AG04449 (cell line): ENCODE data around the gene HPGD.

Experiments used
- CTCF ChIA-PET: fragments of 350-600 bp; formaldehyde crosslinking; extraction: SDS; loops from one replicate; lab custom pipeline; 2021; ENCODE audit warnings: antibody characterized with exemption; lab: Yijun Ruan, JAX
- POLR2A ChIA-PET: fragments of 400-600, 350-600 bp; formaldehyde crosslinking; extraction: SDS; loops from one replicate; lab custom pipeline; 2020; ENCODE audit warnings: antibody characterized with exemption, inconsistent platforms; lab: Yijun Ruan, JAX
- DNase-seq: peaks from one replicate; pipeline ENCODE4 v3.0.0-alpha.2; 2010; ENCODE audit warnings: low read depth, low spot score
- H3K4me3 ChIP-seq: 2 replicates; pipeline ENCODE4 v1.5.1; 2011; ENCODE audit warnings: low read depth, mild to moderate bottlenecking, control low read depth, low read length
- TF ChIP-seq, protein P1 (sequence below): IDR thresholded peaks from one replicate; pipeline ENCODE4 v1.5.1; 2011; ENCODE audit warnings: mild to moderate bottlenecking, moderate library complexity, low read length, control low read depth, inconsistent platforms; ENCODE audit not compliant: insufficient read depth; ENCODE audit errors: missing control alignments

HPGD gene

DNA sequence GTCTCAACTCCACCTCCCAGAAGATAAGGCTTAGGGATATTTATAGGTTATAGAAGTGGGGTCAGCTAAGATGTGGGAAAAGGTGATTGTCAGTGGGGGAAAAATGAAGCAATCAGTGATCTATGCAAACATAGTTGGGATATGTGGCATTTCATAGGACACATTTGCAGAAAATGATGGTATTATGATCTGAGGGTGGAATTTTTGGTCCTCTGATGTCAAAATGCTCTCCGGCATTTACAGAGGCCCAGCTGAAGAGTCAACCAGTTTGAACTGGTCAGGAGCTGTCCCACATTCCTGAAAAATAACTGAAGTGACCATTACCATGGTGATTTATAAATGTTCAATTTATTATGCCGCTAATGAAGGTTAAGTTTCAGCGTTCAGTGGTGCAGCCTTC is 12.2 kb upstream of the HPGD start:
- CTCF ChIA-PET, result no interaction called here

DNA sequence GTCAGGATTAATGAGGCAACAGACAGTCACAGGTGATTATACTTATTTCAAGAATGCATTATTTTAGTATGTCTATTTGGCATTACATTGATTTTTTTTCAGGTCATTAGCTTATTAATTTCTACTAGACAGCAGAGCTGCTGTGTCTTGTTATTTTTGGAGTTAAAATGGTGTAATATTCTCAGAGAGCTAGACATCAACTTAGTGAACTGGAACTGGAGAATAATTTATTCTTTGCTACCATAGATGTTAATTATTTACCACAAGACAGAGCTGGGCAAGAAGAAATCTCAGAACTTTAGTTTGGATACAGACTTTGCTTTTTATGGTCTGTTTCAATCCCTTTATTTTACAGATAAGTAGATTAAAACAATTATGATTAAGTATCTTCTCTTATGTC is 10.2 kb upstream of the HPGD start:
- H3K4me3 ChIP-seq, result no peak overlapping the region
- ChIA-PET POLR2A (no interaction called here), CTCF (no interaction called here)
- DNase-seq, result no peak
- TF ChIP-seq, protein P1, sequence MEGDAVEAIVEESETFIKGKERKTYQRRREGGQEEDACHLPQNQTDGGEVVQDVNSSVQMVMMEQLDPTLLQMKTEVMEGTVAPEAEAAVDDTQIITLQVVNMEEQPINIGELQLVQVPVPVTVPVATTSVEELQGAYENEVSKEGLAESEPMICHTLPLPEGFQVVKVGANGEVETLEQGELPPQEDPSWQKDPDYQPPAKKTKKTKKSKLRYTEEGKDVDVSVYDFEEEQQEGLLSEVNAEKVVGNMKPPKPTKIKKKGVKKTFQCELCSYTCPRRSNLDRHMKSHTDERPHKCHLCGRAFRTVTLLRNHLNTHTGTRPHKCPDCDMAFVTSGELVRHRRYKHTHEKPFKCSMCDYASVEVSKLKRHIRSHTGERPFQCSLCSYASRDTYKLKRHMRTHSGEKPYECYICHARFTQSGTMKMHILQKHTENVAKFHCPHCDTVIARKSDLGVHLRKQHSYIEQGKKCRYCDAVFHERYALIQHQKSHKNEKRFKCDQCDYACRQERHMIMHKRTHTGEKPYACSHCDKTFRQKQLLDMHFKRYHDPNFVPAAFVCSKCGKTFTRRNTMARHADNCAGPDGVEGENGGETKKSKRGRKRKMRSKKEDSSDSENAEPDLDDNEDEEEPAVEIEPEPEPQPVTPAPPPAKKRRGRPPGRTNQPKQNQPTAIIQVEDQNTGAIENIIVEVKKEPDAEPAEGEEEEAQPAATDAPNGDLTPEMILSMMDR, result no peak

More for the DNA sequence above, 12.2 kb upstream of the HPGD start:
- no peak for DNase-seq
- H3K4me3 ChIP-seq, result no peak overlapping the region
- TF ChIP-seq, protein P1, result no peak
- POLR2A ChIA-PET, result no interaction called here

DNA sequence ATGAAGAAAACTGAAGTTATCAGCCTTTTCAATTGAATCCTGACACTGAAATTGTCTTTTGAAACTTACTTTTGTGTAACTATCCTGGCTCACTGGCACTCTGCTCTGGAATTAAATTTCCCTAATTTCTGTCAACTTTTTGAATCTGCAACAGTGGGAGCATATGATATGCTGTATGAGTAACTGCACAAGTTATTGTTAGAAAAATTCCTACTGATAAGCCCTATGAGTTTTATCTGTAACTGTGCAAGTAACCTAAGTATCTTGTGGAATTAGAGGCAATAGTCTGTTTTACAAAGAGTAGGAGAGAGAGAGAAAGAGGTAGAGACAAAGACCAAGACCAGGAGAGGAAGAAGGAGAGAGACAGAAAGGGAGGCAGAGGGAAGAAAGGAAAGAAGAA is 9.2 kb upstream of the HPGD start:
- CTCF ChIA-PET, result no interaction called here
- TF ChIP-seq, protein P1, result no peak
- DNase-seq, result no peak
- no peak overlapping the region for H3K4me3 ChIP-seq
- POLR2A ChIA-PET, result no interaction called here

DNA sequence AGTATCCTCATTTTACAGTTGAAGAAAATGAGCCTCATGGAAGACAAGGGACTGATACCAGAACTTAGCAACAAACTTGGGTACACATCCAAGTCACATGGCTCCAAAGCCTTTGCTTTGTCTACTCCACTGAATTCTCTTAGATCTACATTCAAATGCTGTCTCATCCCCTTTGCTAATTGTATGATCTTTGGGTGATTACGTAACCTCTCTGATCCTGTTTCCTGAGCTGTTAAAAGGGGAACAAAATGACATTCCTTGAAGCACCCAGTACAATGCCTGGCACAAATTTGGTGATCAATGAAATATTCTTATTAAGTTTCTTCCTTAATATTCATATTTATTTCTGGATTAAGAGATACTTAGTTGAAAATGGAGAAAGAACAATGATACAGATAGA is 5.9 kb upstream of the HPGD start:
- POLR2A ChIA-PET, result no interaction called here
- DNase-seq, result no peak
- TF ChIP-seq, protein P1, result no peak
- H3K4me3 ChIP-seq, result no peak overlapping the region
- CTCF ChIA-PET, result no interaction called here

DNA sequence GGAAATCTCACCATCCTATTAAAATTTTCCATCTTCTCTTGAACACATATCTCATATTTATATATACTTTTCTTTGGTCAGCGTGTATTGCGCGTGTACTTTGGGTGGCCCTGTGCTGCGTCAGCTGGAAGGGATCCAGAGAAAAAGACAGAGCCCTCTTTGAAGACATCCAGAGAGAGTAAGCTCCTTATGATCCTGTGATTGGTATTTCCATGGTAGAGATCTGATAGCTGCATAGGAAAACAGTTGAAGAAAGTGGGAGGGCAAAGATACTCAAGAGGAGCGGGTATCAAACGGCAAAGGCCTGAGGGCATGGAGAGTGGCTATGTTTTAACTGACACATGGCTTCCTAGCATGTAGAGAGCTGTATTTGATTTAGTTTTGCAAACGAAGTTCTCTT is 4.4 kb upstream of the HPGD start:
- DNase-seq, result no peak
- CTCF ChIA-PET, result no interaction called here
- no peak overlapping the region for H3K4me3 ChIP-seq
- POLR2A ChIA-PET, result no interaction called here
- TF ChIP-seq, protein P1, result no peak

DNA sequence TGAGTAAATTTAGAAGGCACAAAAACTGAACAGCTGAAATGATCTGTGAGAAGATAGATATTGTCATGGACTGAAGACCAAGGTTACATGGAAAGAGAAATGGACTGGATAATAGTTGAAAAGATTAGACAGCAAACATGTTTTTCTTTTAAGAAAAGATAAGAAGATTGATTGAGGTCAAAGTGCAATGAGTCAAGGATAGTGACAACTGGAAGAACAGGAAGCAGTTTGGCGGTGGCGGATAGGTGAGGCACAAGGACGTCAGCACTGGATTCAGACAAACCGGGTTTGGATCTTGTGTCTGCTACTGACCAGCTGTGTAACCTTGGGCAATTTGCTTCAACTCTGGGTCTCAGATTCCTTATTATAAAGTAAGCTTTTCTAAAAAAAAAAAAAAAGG is 2.0 kb upstream of the HPGD start:
- DNase-seq, result no peak

More for the DNA sequence above, 2.0 kb upstream of the HPGD start:
- TF ChIP-seq, protein P1, result no peak
- H3K4me3 ChIP-seq, result no peak overlapping the region
- POLR2A ChIA-PET, result no interaction called here
- CTCF ChIA-PET, result no interaction called here
